Activated CD4-positive, CD25-positive, alpha-beta regulatory T cell treated with anti-CD3 and anti-CD28 coated beads, Interleukin-2, amount 50 U/mL, for 16 hours (primary cell): Measurements from ENCODE around the gene SUPT6H.

ENCODE experiments used
- DNase-seq: peaks from one replicate; pipeline ENCODE4 v3.0.0-alpha.2; 2020; ENCODE audit warnings: low read depth, low spot score

SUPT6H gene

GRCh38 chr17:28661635-28662526 lies at the start of gene SUPT6H, which contains the start of gene SDF2:
TSS of gene SUPT6H (plus strand) at chr17:28662205. CDS start at chr17:28673402, 11,197 bp downstream.
TSS of gene SDF2 (minus strand) at chr17:28661906. CDS start at chr17:28661876, 30 bp downstream.
- peak; percentile 89 for DNase-seq

- no peak for DNase-seq
Observed at GRCh38 chr17:28612531-28612930, 49.5 kb upstream of the SUPT6H start.

GRCh38 chr17:28612936-28613872 lies 48.8 kb upstream of the SUPT6H start:
- peak; percentile 19 for DNase-seq

- no peak for DNase-seq
Observed at GRCh38 chr17:28613931-28614381, 48.0 kb upstream of the SUPT6H start, which contains the start of gene RSKR. TSS of gene RSKR (minus strand) at chr17:28614185. CDS start at chr17:28614161, 24 bp downstream.

- no peak for DNase-seq
Observed at GRCh38 chr17:28615260-28615940, 46.6 kb upstream of the SUPT6H start.

- no peak for DNase-seq
Observed at GRCh38 chr17:28616281-28616680, 45.7 kb upstream of the SUPT6H start.

- no peak for DNase-seq
Observed at GRCh38 chr17:28618464-28618863, 43.5 kb upstream of the SUPT6H start.

GRCh38 chr17:28620010-28620409 lies 42.0 kb upstream of the SUPT6H start:
- no peak for DNase-seq

- DNase-seq, result no peak
Observed at GRCh38 chr17:28622186-28622585, 39.8 kb upstream of the SUPT6H start.

- DNase-seq, result no peak
Observed at GRCh38 chr17:28623696-28624095, 38.3 kb upstream of the SUPT6H start.

- DNase-seq, result no peak
Observed at GRCh38 chr17:28624148-28624547, 37.9 kb upstream of the SUPT6H start.

GRCh38 chr17:28626818-28627217 lies 35.2 kb upstream of the SUPT6H start:
- no peak for DNase-seq

- DNase-seq, result no peak
Observed at GRCh38 chr17:28634206-28634865, 27.7 kb upstream of the SUPT6H start.

GRCh38 chr17:28635506-28635905 lies 26.5 kb upstream of the SUPT6H start:
- DNase-seq, result no peak

GRCh38 chr17:28641579-28641978 lies 20.4 kb upstream of the SUPT6H start:
- no peak for DNase-seq

GRCh38 chr17:28643983-28644786 lies 17.8 kb upstream of the SUPT6H start:
- DNase-seq, result no peak

- peak; percentile 92 for DNase-seq
Observed at GRCh38 chr17:28644787-28645575, 17.0 kb upstream of the SUPT6H start, which contains the start of gene BLTP2. TSS of gene BLTP2 (minus strand) at chr17:28645158. CDS start at chr17:28645056, 102 bp downstream.

GRCh38 chr17:28645576-28645939 lies 16.4 kb upstream of the SUPT6H start:
- no peak for DNase-seq
